Left ventricle myocardium inferior (tissue), 1 donor: ENCODE results near the gene UBE3B. TPM values are rescaled to one million over a fixed set of nuclear protein-coding genes. Genes with fewer than 3 reads are reported as not detected.
A peak's percentile ranks its signal among the peaks of the same experiment; 100 is the strongest.

Source experiments
- DNase-seq: peaks from one replicate; pipeline ENCODE4 v3.0.0-alpha.2; 2020
- H3K27ac ChIP-seq: fragments of 200-600 bp; replicated peaks from 2 replicates; pipeline ENCODE4 v1.8.0; 2021
- H3K27me3 ChIP-seq: fragments of 200-600 bp; 2 replicates; pipeline ENCODE4 v1.8.0; 2021; ENCODE audit warnings: low read depth
- H3K36me3 ChIP-seq: fragments of 200-600 bp; 2 replicates; pipeline ENCODE4 v1.8.0; 2021
- H3K4me1 ChIP-seq: fragments of 200-600 bp; 2 replicates; pipeline ENCODE4 v1.8.0; 2021
- H3K4me3 ChIP-seq: fragments of 200-600 bp; 2 replicates; pipeline ENCODE4 v1.8.0; 2021; ENCODE audit warnings: mild to moderate bottlenecking, moderate library complexity
- H3K9me3 ChIP-seq: fragments of 200-600 bp; replicated peaks from 2 replicates; pipeline ENCODE4 v1.8.0; 2021
- intact Hi-C: fragments of 100-400 bp; cut with micrococcal nuclease; formaldehyde crosslinking; loops from one replicate; pipeline ENCODE4 v1.11.0; 2022
- total RNA-seq: library from RNA; stranded (reverse); fragmentation: NEBNext Ultra II Directional; extraction: Animal tissue kit (Norgen Biotek cat#: 25700); gene quantifications from one replicate; pipeline ENCODE4 v1.2.1, GENCODE V29; 2021
- TF ChIP-seq, protein P1 (sequence below): fragments of 200-600 bp; IDR thresholded peaks from 2 replicates; pipeline ENCODE4 v1.8.0; 2021; ENCODE audit warnings: antibody characterized with exemption, mild to moderate bottlenecking, borderline replicate concordance
- donor health status: DM: no; HTN: yes; CAD: no; lungs with severe emphysema.

UBE3B gene
- total RNA-seq, 1 donor from 2014 or later: 56.0 TPM

DNA sequence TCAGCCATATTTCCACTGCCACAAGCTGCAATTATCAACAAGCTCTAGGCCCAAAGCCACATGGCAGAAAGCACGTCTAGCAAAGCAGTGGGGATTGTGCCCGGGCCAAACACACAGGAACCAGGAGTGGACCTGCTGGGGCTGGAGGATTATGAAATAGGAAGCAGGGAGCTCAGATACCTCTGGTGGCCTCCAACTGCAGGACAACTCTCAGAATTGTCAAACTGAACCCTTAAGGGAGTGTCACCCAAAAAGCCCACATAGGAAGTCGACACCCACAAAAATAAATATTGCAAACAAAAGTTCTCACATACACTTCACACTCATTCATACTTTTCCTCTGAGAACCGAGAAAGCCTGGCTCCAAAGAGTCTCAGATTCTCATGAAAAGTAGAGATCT lies 26.5 kb upstream of the UBE3B start:
- intact Hi-C loops: no loop called here
- H3K9me3 ChIP-seq: no peaks in the 10 kb centered on the region
- no peak for DNase-seq
- peaks cover 85% of the 10 kb centered on the region for H3K36me3 ChIP-seq
- H3K4me1 ChIP-seq: peaks cover 42% of the 10 kb centered on the region
- TF ChIP-seq, protein P1, sequence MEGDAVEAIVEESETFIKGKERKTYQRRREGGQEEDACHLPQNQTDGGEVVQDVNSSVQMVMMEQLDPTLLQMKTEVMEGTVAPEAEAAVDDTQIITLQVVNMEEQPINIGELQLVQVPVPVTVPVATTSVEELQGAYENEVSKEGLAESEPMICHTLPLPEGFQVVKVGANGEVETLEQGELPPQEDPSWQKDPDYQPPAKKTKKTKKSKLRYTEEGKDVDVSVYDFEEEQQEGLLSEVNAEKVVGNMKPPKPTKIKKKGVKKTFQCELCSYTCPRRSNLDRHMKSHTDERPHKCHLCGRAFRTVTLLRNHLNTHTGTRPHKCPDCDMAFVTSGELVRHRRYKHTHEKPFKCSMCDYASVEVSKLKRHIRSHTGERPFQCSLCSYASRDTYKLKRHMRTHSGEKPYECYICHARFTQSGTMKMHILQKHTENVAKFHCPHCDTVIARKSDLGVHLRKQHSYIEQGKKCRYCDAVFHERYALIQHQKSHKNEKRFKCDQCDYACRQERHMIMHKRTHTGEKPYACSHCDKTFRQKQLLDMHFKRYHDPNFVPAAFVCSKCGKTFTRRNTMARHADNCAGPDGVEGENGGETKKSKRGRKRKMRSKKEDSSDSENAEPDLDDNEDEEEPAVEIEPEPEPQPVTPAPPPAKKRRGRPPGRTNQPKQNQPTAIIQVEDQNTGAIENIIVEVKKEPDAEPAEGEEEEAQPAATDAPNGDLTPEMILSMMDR: no peak
- H3K27ac ChIP-seq: peak overlapping the region; percentile 27
- H3K4me3 ChIP-seq: no peak overlapping the region
- H3K27me3 ChIP-seq: no peaks in the 10 kb centered on the region

DNA sequence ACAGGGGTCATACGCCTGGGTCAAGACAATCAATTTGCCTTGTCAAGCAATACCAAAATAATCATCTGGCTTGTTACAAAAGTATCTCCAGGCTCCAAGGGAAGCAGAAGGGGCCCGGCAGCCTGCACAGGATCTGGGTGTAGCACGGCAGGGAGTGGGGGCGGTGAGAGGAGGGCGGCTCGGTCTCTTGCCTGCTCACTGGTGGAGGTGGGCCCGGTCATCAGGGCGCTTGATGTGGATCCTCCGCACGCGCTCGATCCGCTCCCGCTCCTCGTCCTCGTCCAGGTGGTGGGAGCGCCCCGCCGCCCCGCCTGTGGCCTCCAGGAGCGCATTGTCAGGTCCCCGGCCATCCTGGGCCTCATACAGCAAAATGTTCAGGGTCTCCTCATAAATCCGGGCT lies 26.0 kb upstream of the UBE3B start:
- intact Hi-C loops: no loop called here
- Histone ChIP-seq H3K27me3 (no peaks in the 10 kb centered on the region), H3K9me3 (no peaks in the 10 kb centered on the region), H3K4me3 (no peak overlapping the region), H3K4me1 (peaks cover 39% of the 10 kb centered on the region), H3K27ac (peak overlapping the region; percentile 27), H3K36me3 (peaks cover 85% of the 10 kb centered on the region)
- DNase-seq: no peak
- TF ChIP-seq, protein P1: no peak

DNA sequence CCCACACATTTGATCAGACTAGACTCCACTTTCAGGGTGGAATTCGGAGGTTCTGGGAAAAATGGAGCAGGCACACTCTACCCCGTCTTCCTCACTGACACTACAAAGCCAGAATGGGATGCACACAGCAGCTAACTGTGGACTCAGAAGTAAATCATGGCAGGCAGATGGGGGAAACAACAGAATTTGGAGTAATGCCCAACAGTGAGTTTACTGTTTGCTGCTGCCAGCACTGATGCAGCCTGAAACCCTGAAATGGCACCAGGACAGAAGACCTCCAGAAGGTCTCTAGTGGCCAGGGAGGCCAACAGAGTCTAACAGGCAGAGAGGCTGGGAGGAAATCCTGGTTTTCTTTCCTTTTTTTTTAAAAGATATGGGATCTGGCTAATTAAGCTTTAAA lies 24.9 kb upstream of the UBE3B start:
- no peaks in the 10 kb centered on the region for H3K9me3 ChIP-seq
- intact Hi-C loops: no loop called here
- no peak overlapping the region for H3K27ac ChIP-seq
- H3K4me1 ChIP-seq: peaks cover 37% of the 10 kb centered on the region
- DNase-seq: no peak
- peaks cover 85% of the 10 kb centered on the region for H3K36me3 ChIP-seq
- no peak overlapping the region for H3K4me3 ChIP-seq
- TF ChIP-seq, protein P1: no peak
- H3K27me3 ChIP-seq: no peaks in the 10 kb centered on the region

DNA sequence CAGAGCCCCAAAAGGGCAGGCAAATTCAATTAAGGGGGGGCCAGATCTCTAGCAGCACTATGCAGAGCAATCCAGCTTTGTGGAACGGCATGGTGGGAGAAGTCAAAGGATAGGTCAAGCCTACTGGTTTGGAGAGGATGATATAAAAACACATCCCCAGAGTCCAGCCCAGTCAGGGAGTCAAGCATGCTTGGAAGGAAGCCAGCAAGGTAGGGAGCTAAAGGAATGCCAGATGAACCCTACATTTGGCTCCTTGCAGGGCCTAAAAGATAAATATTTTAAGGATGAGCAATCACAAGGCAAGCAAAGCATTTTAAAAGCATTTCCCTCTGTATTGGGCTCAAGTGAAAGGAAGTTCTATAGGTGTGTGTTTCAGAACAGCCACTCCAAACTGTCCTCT lies 21.7 kb upstream of the UBE3B start:
- Histone ChIP-seq H3K4me1 (peaks cover 60% of the 10 kb centered on the region), H3K9me3 (no peaks in the 10 kb centered on the region), H3K4me3 (no peak overlapping the region), H3K36me3 (peaks cover 80% of the 10 kb centered on the region), H3K27me3 (no peaks in the 10 kb centered on the region), H3K27ac (no peak overlapping the region)
- no peak for DNase-seq
- TF ChIP-seq, protein P1: no peak
- intact Hi-C loops: no loop called here

DNA sequence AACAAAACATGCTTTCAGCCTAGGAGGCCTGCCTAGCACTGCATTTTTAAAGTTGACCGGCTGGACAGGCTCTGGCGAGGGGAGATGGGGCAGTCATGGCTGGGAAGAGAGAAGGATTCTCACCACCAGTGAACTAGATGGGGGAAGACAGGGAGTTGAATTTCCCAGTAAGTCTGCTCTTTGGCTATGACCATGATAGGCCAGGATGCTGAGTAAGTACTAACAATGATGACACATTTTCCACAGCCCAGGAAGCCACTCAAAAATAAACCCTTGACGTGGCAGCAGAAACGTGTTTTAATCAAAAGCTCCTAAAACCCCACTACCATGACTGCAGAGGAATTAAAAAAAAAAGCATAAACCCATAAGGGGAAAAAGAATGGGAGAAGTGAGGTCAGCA lies 19.3 kb upstream of the UBE3B start:
- peaks cover 67% of the 10 kb centered on the region for H3K4me1 ChIP-seq
- H3K36me3 ChIP-seq: peaks cover 57% of the 10 kb centered on the region

More for the DNA sequence above, 19.3 kb upstream of the UBE3B start:
- Histone ChIP-seq H3K27me3 (no peaks in the 10 kb centered on the region), H3K4me3 (no peak overlapping the region), H3K9me3 (no peaks in the 10 kb centered on the region), H3K27ac (peak overlapping the region; percentile 99)
- intact Hi-C loops: no loop called here
- DNase-seq: no peak
- TF ChIP-seq, protein P1: no peak
